IMR-90 (cell line): ENCODE results near the gene ABCC5. TPM values are rescaled to one million over a fixed set of nuclear protein-coding genes. Genes with fewer than 3 reads are reported as not detected.

ENCODE experiments used
- ATAC-seq: fragments of 200-7000 bp; cut with Tn5 transposase; 2 replicates; pipeline ENCODE4 v1.9.1; 2020; ENCODE audit warnings: low read depth, mild to moderate bottlenecking, moderate library complexity
- BruUV-seq: library from RNA; stranded (reverse); fragments of 400-500 nt; replicated peaks from 2 replicates; lab custom pipeline; 2021; lab: Mats Ljungman, UMichigan
- CTCF ChIA-PET: fragments of 300-600 bp; formaldehyde crosslinking; extraction: SDS; loops from one replicate; lab custom pipeline; 2021; ENCODE audit warnings: antibody characterized with exemption; lab: Yijun Ruan, JAX
- POLR2A ChIA-PET: fragments of 300-600 bp; sonication (Branson Sonifier 250); formaldehyde crosslinking; loops from one replicate; lab custom pipeline; 2022; ENCODE audit warnings: antibody characterized with exemption; ENCODE audit not compliant: unreplicated experiment; lab: Charles Lee
- DNase-seq: peaks from one replicate; pipeline ENCODE4 v3.0.0; 2013
- H2AFZ ChIP-seq: replicated peaks from 2 replicates; pipeline ENCODE3; 2013; ENCODE audit warnings: low read length, mild to moderate bottlenecking; ENCODE audit not compliant: poor library complexity
- H2AK5ac ChIP-seq: 2 replicates; pipeline ENCODE4 v1.6.1; 2013; ENCODE audit warnings: low read depth, low read length, inconsistent platforms
- H2AK9ac ChIP-seq: replicated peaks from 2 replicates; pipeline ENCODE3; 2013; ENCODE audit warnings: mild to moderate bottlenecking, low read depth, low read length, moderate library complexity; ENCODE audit not compliant: poor library complexity
- H2BK120ac ChIP-seq: 2 replicates; pipeline ENCODE4 v1.6.1; 2013; ENCODE audit warnings: low read depth, low read length, inconsistent platforms
- H2BK15ac ChIP-seq: 3 replicates; pipeline ENCODE4 v1.6.1; 2013; ENCODE audit warnings: low read depth, low read length, inconsistent platforms
- H2BK20ac ChIP-seq: 2 replicates; pipeline ENCODE4 v1.6.1; 2013; ENCODE audit warnings: low read depth, mild to moderate bottlenecking, inconsistent platforms, low read length, moderate library complexity
- H2BK5ac ChIP-seq: 2 replicates; pipeline ENCODE4 v1.6.1; 2013; ENCODE audit warnings: mild to moderate bottlenecking, low read depth, low read length, inconsistent platforms; ENCODE audit not compliant: poor library complexity, severe bottlenecking
- H3K14ac ChIP-seq: replicated peaks from 2 replicates; pipeline ENCODE4 v1.6.1; 2013; ENCODE audit warnings: low read depth, low read length, inconsistent platforms
- H3K18ac ChIP-seq: 2 replicates; pipeline ENCODE4 v1.6.1; 2013; ENCODE audit warnings: low read depth, low read length, control low read depth
- H3K23ac ChIP-seq: 2 replicates; pipeline ENCODE4 v1.6.1; 2013; ENCODE audit warnings: low read depth, low read length, inconsistent platforms
- H3K27ac ChIP-seq: 2 replicates; pipeline ENCODE4 v1.5.1; 2013; ENCODE audit warnings: mild to moderate bottlenecking, control low read depth, low read length; ENCODE audit not compliant: insufficient read depth
- H3K27me3 ChIP-seq: 2 replicates; pipeline ENCODE4 v1.6.1; 2013; ENCODE audit warnings: low read length; ENCODE audit not compliant: control insufficient read depth, insufficient read depth
- H3K36me3 ChIP-seq: 2 replicates; pipeline ENCODE4 v1.6.1; 2013; ENCODE audit warnings: low read length, mixed read lengths; ENCODE audit not compliant: control insufficient read depth, insufficient read depth
- H3K4ac ChIP-seq: 2 replicates; pipeline ENCODE4 v1.6.1; 2013; ENCODE audit warnings: low read depth, low read length, inconsistent platforms
- H3K4me1 ChIP-seq: 2 replicates; pipeline ENCODE4 v1.6.1; 2013; ENCODE audit warnings: low read length, mixed read lengths; ENCODE audit not compliant: control insufficient read depth, insufficient read depth
- H3K4me2 ChIP-seq: 2 replicates; pipeline ENCODE4 v1.6.1; 2013; ENCODE audit warnings: low read depth, mild to moderate bottlenecking, control low read depth, low read length, moderate library complexity
- H3K4me3 ChIP-seq: 2 replicates; pipeline ENCODE4 v1.5.1; 2013; ENCODE audit warnings: low read depth, mild to moderate bottlenecking, control low read depth, low read length, moderate library complexity; ENCODE audit not compliant: insufficient read depth
- H3K56ac ChIP-seq: 2 replicates; pipeline ENCODE4 v1.6.1; 2013; ENCODE audit warnings: low read length, inconsistent platforms; ENCODE audit not compliant: insufficient read depth; ENCODE audit errors: extremely low read depth
- H3K79me1 ChIP-seq, 2 experiments: 2 replicates each; pipeline ENCODE4 v1.6.1; 2013; ENCODE audit warnings: low read length in 2 of 2, inconsistent platforms in 1 of 2, low read depth in 1 of 2
- H3K9ac ChIP-seq: 2 replicates; pipeline ENCODE4 v1.6.1; 2013; ENCODE audit warnings: low read depth, low read length, control low read depth
- H3K9me1 ChIP-seq: 2 replicates; pipeline ENCODE4 v1.6.1; 2013; ENCODE audit warnings: low read length, inconsistent platforms; ENCODE audit not compliant: insufficient read depth
- H3K9me3 ChIP-seq: 2 replicates; pipeline ENCODE4 v1.6.1; 2013; ENCODE audit warnings: low read length; ENCODE audit not compliant: control insufficient read depth, insufficient read depth
- H4K20me1 ChIP-seq: 2 replicates; pipeline ENCODE4 v1.6.1; 2013; ENCODE audit warnings: low read length, inconsistent platforms; ENCODE audit not compliant: insufficient read depth
- H4K5ac ChIP-seq: 2 replicates; pipeline ENCODE4 v1.6.1; 2013; ENCODE audit warnings: mild to moderate bottlenecking, low read depth, low read length, control low read depth
- H4K8ac ChIP-seq, 2 experiments: 2 replicates each; pipeline ENCODE4 v1.6.1; 2013; ENCODE audit warnings: low read depth in 2 of 2, low read length in 2 of 2, control low read depth in 1 of 2, inconsistent platforms in 1 of 2
- H4K91ac ChIP-seq: 2 replicates; pipeline ENCODE4 v1.6.1; 2013; ENCODE audit warnings: low read depth, low read length, inconsistent platforms; ENCODE audit not compliant: insufficient read depth
- BHLHE40 ChIP-seq: fragments of 150-350 bp; IDR thresholded peaks from 2 replicates; pipeline ENCODE4 v1.6.1; 2016; ENCODE audit warnings: mild to moderate bottlenecking, low read depth, low read length
- CEBPB ChIP-seq: IDR thresholded peaks from 2 replicates; pipeline ENCODE4 v1.6.1; 2012; ENCODE audit warnings: low read depth, low read length, improper control_type of control experiment
- CHD1 ChIP-seq: IDR thresholded peaks from 2 replicates; pipeline ENCODE4 v1.6.1; 2012; ENCODE audit warnings: low read depth, low read length, improper control_type of control experiment
- FOS ChIP-seq: fragments of 150-350 bp; IDR thresholded peaks from 2 replicates; pipeline ENCODE4 v1.6.1; 2016; ENCODE audit warnings: low read depth, low read length
- MAFK ChIP-seq: IDR thresholded peaks from 2 replicates; pipeline ENCODE4 v1.6.1; 2012; ENCODE audit warnings: low read depth, low read length, improper control_type of control experiment
- MAZ ChIP-seq: IDR thresholded peaks from 2 replicates; pipeline ENCODE4 v1.6.1; 2012; ENCODE audit warnings: low read depth, mild to moderate bottlenecking, low read length, improper control_type of control experiment, moderate library complexity, borderline replicate concordance
- MXI1 ChIP-seq: IDR thresholded peaks from 2 replicates; pipeline ENCODE4 v1.6.1; 2012; ENCODE audit warnings: low read depth, mild to moderate bottlenecking, low read length, moderate library complexity, borderline replicate concordance
- NFE2L2 ChIP-seq: fragments of 150-350 bp; IDR thresholded peaks from 2 replicates; pipeline ENCODE4 v1.6.1; 2016; ENCODE audit warnings: low read depth, mild to moderate bottlenecking, low read length
- POLR2A ChIP-seq: IDR thresholded peaks from 2 replicates; pipeline ENCODE4 v1.6.1; 2012; ENCODE audit warnings: mild to moderate bottlenecking, low read depth, low read length
- RAD21 ChIP-seq: IDR thresholded peaks from 2 replicates; pipeline ENCODE4 v1.6.1; 2012; ENCODE audit warnings: low read length, improper control_type of control experiment
- RCOR1 ChIP-seq: IDR thresholded peaks from 2 replicates; pipeline ENCODE4 v1.6.1; 2012; ENCODE audit warnings: mild to moderate bottlenecking, low read length, improper control_type of control experiment; ENCODE audit not compliant: insufficient replicate concordance
- RFX5 ChIP-seq: IDR thresholded peaks from 2 replicates; pipeline ENCODE4 v1.8.0; 2012; ENCODE audit warnings: low read depth, mild to moderate bottlenecking, low read length, moderate library complexity
- SMC3 ChIP-seq: fragments of 150-350 bp; IDR thresholded peaks from 2 replicates; pipeline ENCODE4 v1.6.1; 2016; ENCODE audit warnings: low read depth, mild to moderate bottlenecking, antibody characterized with exemption, low read length, moderate library complexity
- WGBS, 2 experiments: methylation state at CpG; one replicate each; pipeline versions ENCODE4 v1.1.5 to v1.1.7; 2013; ENCODE audit warnings: missing lambda C conversion rate in 2 of 2; ENCODE audit not compliant: insufficient read length in 1 of 2; ENCODE audit errors: extremely low coverage in 2 of 2; 5-methylcytosine and 5-hydroxymethylcytosine counted together
- dilution Hi-C: fragments of 300-500 bp; cut with HindIII; formaldehyde crosslinking; loops from one replicate; pipeline ENCODE4 v1.14.3; 2018; ENCODE audit warnings: low sequenced_read_pairs; ENCODE audit not compliant: unreplicated experiment
- in situ Hi-C: fragments of 300-500 bp; cut with MboI; formaldehyde crosslinking; loops from 3 replicates; pipeline ENCODE4 v1.14.3; 2019; ENCODE audit warnings: low sequenced_read_pairs, inconsistent platforms, mixed read lengths
- intact Hi-C: fragments of 100-400 bp; cut with micrococcal nuclease; formaldehyde crosslinking; loops from 2 replicates; pipeline ENCODE4 v1.10.0; 2022
- polyA plus RNA-seq, 3 experiments: library from polyadenylated mRNA; depleted of rRNA; stranded (reverse); fragments of >200 nt; gene quantifications; 2 replicates each; pipeline ENCODE4 v1.2.3, GENCODE V29; 2012; ENCODE audit warnings: low replicate concordance in 1 of 3
- total RNA-seq: library from RNA; depleted of rRNA; stranded (reverse); fragments of >200 nt; gene quantifications from 2 replicates; pipeline ENCODE4 v1.2.3, GENCODE V29; 2012
- TF ChIP-seq, protein P1 (sequence below): fragments of 150-350 bp; IDR thresholded peaks from 2 replicates; pipeline ENCODE4 v1.6.1; 2017; ENCODE audit warnings: mild to moderate bottlenecking, antibody characterized with exemption, low read length, low read depth
- TF ChIP-seq, protein P2 (sequence below): conservative IDR thresholded peaks from 2 replicates; pipeline ENCODE4 v1.5.1; 2012; ENCODE audit warnings: mild to moderate bottlenecking, low read depth, low read length, improper control_type of control experiment
- TF ChIP-seq, protein P3 (sequence below): fragments of 150-350 bp; IDR thresholded peaks from 2 replicates; pipeline ENCODE4 v1.6.1; 2016; ENCODE audit warnings: low read depth, mild to moderate bottlenecking, low read length, moderate library complexity, borderline replicate concordance

Gene ABCC5
- total and polyA plus RNA-seq, 2 of the 4 experiments (the other 2 are of a cell fraction), result 8.4 to 17.7 TPM

DNA sequence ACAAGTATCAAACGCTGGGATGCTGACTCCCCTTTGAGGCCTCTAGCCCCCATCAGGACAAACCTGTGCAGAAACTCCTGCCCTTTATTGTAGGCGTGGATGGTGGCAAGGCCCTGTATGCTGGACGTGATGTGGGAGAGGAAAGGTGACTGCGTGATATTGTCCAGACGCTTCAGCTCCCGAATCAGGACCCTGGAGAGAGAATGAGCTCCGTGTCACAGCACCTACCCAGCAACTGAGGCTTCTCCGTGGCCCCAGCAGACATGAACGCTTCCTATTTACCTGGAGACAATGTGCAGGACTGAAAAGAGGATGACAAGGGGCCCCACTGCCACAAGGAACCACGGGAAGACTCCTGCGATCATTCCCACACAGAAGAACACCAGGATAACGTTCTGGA, 68.0 kb downstream of the ABCC5 start:
- no peak overlapping the region for H3K4me3 ChIP-seq
- H3K27ac ChIP-seq, result no peak overlapping the region
- H4K20me1 ChIP-seq, result no peaks in the 10 kb centered on the region
- ATAC-seq, result no peak
- H3K4me2 ChIP-seq, result no peak overlapping the region
- no peak overlapping the region for H2AK9ac ChIP-seq
- 0 out of 2 replicates have a peak, but pooled peaks cover 4% of the 10 kb centered on the region for H3K9me1 ChIP-seq
- no peak overlapping the region for H4K5ac ChIP-seq
- no peak overlapping the region for H2AK5ac ChIP-seq
- TF ChIP-seq MAZ, result no peak
- no peak for TF ChIP-seq RFX5
- TF ChIP-seq, protein P1, sequence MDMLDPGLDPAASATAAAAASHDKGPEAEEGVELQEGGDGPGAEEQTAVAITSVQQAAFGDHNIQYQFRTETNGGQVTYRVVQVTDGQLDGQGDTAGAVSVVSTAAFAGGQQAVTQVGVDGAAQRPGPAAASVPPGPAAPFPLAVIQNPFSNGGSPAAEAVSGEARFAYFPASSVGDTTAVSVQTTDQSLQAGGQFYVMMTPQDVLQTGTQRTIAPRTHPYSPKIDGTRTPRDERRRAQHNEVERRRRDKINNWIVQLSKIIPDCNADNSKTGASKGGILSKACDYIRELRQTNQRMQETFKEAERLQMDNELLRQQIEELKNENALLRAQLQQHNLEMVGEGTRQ, result no peak
- TF ChIP-seq RAD21, result no peak
- TF ChIP-seq, protein P2, sequence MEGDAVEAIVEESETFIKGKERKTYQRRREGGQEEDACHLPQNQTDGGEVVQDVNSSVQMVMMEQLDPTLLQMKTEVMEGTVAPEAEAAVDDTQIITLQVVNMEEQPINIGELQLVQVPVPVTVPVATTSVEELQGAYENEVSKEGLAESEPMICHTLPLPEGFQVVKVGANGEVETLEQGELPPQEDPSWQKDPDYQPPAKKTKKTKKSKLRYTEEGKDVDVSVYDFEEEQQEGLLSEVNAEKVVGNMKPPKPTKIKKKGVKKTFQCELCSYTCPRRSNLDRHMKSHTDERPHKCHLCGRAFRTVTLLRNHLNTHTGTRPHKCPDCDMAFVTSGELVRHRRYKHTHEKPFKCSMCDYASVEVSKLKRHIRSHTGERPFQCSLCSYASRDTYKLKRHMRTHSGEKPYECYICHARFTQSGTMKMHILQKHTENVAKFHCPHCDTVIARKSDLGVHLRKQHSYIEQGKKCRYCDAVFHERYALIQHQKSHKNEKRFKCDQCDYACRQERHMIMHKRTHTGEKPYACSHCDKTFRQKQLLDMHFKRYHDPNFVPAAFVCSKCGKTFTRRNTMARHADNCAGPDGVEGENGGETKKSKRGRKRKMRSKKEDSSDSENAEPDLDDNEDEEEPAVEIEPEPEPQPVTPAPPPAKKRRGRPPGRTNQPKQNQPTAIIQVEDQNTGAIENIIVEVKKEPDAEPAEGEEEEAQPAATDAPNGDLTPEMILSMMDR, result no peak
- TF ChIP-seq MAFK, result no peak
- TF ChIP-seq, protein P3, sequence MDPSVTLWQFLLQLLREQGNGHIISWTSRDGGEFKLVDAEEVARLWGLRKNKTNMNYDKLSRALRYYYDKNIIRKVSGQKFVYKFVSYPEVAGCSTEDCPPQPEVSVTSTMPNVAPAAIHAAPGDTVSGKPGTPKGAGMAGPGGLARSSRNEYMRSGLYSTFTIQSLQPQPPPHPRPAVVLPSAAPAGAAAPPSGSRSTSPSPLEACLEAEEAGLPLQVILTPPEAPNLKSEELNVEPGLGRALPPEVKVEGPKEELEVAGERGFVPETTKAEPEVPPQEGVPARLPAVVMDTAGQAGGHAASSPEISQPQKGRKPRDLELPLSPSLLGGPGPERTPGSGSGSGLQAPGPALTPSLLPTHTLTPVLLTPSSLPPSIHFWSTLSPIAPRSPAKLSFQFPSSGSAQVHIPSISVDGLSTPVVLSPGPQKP, result no peak
- TF ChIP-seq SMC3, result no peak
- TF ChIP-seq RCOR1, result no peak
- no peak for TF ChIP-seq CHD1
- TF ChIP-seq FOS, result no peak
- TF ChIP-seq NFE2L2, result no peak
- no peak for TF ChIP-seq MXI1
- no peak for TF ChIP-seq BHLHE40
- TF ChIP-seq CEBPB, result no peak
- no peak for TF ChIP-seq POLR2A
- H3K56ac ChIP-seq, result no peak overlapping the region
- H3K36me3 ChIP-seq, result peaks cover 44% of the 10 kb centered on the region
- H3K9ac ChIP-seq, result no peak overlapping the region
- ChIA-PET CTCF (no interaction called here), POLR2A (no interaction called here)
- no peak overlapping the region for H4K91ac ChIP-seq
- intact Hi-C loops, result no loop called here
- 67% methylated on average over 1 of the region's 12 CpGs; no CpG with 5 or more reads in 1 of the 2 experiments for WGBS, 2 experiments
- H4K8ac ChIP-seq, result no peak overlapping the region
- in situ Hi-C loops, result no loop called here
- no peak overlapping the region for H2BK5ac ChIP-seq
- no peak overlapping the region for H2AFZ ChIP-seq
- dilution Hi-C loops, result no loop called here
- H3K4ac ChIP-seq, result no peak overlapping the region
- no peak overlapping the region for H2BK120ac ChIP-seq
- H2BK20ac ChIP-seq, result no peak overlapping the region
- no peaks in the 10 kb centered on the region for H3K4me1 ChIP-seq
- no TSS peak for BruUV-seq
- no peak for DNase-seq
- no peaks in the 10 kb centered on the region for H3K79me1 ChIP-seq
- no peak overlapping the region for H3K18ac ChIP-seq
- H3K27me3 ChIP-seq, result no peaks in the 10 kb centered on the region
- no peak overlapping the region for H3K14ac ChIP-seq
- H3K23ac ChIP-seq, result no peak overlapping the region
- H2BK15ac ChIP-seq, result no peak overlapping the region
- no peaks in the 10 kb centered on the region for H3K9me3 ChIP-seq
